Progenitor cell of endocrine pancreas (in vitro differentiated cells): ENCODE measurements around the gene FBXL4. TPM values are rescaled to one million over a fixed set of nuclear protein-coding genes. Genes with fewer than 3 reads are reported as not detected.

Source experiments
- DNase-seq: peaks from one replicate; pipeline ENCODE4 v3.0.0; 2021; ENCODE audit warnings: low spot score; ENCODE audit not compliant: unreplicated experiment
- H3K27ac Mint-ChIP-seq: 2 replicates; pipeline ENCODE4 v1.8.0; 2021; ENCODE audit warnings: mild to moderate bottlenecking, moderate library complexity, mixed read lengths
- H3K27me3 Mint-ChIP-seq: 2 replicates; pipeline ENCODE4 v1.8.0; 2021; ENCODE audit warnings: mixed read lengths
- H3K36me3 Mint-ChIP-seq: 2 replicates; pipeline ENCODE4 v1.8.0; 2022; ENCODE audit warnings: mixed read lengths; ENCODE audit not compliant: insufficient read depth
- H3K4me1 Mint-ChIP-seq: 2 replicates; pipeline ENCODE4 v1.8.0; 2021; ENCODE audit warnings: low read depth, mixed read lengths
- H3K4me3 Mint-ChIP-seq: 2 replicates; pipeline ENCODE4 v1.8.0; 2021; ENCODE audit warnings: low read depth, mild to moderate bottlenecking, moderate library complexity, mixed read lengths
- H3K9me3 Mint-ChIP-seq: 2 replicates; pipeline ENCODE4 v1.8.0; 2021; ENCODE audit warnings: low read depth, mixed read lengths
- total RNA-seq: library from RNA; stranded (reverse); gene quantifications from 2 replicates; pipeline ENCODE4 v1.2.1, GENCODE V29; 2021
- TF ChIP-seq, protein P1 (sequence below): fragments of 200-600 bp; sonication (generic); IDR thresholded peaks from one replicate; pipeline ENCODE4 v1.5.0; 2021; ENCODE audit warnings: antibody characterized with exemption, mild to moderate bottlenecking; ENCODE audit not compliant: unreplicated experiment

FBXL4 gene
- total RNA-seq, 1 donor from 2014 or later: 18.3 TPM

GRCh38 chr6:98843271-98844243, 104.2 kb downstream of the FBXL4 start:
- Mint-ChIP-seq H3K27me3 (peaks cover 90% of the 10 kb centered on the region), H3K4me3 (peak overlapping the region; percentile 9), H3K36me3 (no peaks in the 10 kb centered on the region), H3K9me3 (no peaks in the 10 kb centered on the region), H3K4me1 (peaks cover 14% of the 10 kb centered on the region), H3K27ac (no peak overlapping the region)
- DNase-seq: no peak
- TF ChIP-seq, protein P1, sequence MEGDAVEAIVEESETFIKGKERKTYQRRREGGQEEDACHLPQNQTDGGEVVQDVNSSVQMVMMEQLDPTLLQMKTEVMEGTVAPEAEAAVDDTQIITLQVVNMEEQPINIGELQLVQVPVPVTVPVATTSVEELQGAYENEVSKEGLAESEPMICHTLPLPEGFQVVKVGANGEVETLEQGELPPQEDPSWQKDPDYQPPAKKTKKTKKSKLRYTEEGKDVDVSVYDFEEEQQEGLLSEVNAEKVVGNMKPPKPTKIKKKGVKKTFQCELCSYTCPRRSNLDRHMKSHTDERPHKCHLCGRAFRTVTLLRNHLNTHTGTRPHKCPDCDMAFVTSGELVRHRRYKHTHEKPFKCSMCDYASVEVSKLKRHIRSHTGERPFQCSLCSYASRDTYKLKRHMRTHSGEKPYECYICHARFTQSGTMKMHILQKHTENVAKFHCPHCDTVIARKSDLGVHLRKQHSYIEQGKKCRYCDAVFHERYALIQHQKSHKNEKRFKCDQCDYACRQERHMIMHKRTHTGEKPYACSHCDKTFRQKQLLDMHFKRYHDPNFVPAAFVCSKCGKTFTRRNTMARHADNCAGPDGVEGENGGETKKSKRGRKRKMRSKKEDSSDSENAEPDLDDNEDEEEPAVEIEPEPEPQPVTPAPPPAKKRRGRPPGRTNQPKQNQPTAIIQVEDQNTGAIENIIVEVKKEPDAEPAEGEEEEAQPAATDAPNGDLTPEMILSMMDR: no peak

DNA sequence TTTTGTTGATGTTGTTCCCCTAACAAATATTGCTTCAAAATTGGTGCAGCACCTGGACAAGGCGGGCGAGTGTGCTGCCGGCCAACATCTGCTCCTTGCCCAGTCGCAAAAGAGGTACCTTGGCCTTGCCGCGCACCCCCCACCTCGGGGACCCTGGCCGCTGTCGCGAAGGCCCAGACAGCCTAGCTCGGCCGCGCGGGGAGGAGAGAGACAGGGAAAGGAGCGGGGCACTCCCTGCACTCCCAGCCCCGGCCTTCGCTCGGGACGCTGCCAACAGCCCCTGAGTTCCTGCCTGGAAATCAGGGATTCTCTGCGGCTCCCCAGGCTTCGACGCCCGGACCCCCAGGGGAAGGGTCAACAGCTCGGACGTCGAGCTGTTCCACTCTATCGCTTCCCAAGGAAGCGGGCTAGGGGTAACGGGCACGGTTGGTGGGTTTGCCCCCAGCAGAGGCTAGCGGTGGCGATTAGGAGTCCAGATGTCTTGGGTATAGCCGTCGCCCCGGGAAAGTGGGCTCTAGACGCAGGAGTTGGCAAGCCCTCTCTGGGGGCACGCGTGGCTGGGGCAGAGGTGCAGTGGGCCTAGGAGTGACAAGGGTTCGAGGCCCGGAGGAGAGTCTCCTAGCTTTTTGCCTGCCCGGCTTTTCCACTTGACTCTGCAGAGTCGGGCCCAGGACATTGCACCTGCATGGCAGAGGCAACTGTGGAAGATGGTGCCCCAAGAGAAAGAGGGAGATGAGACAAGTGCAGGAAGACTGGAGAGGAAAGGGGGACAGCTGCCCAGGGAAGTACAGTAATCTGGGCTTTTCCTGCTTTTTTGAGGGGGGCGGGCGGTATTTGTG, 105.2 kb downstream of the FBXL4 start:
- no peaks in the 10 kb centered on the region for H3K9me3 Mint-ChIP-seq
- H3K27ac Mint-ChIP-seq: no peak overlapping the region
- no peaks in the 10 kb centered on the region for H3K36me3 Mint-ChIP-seq
- H3K27me3 Mint-ChIP-seq: peaks cover 96% of the 10 kb centered on the region
- H3K4me3 Mint-ChIP-seq: no peak overlapping the region
- no peak for DNase-seq
- TF ChIP-seq, protein P1: no peak
- H3K4me1 Mint-ChIP-seq: peaks cover 20% of the 10 kb centered on the region

DNA sequence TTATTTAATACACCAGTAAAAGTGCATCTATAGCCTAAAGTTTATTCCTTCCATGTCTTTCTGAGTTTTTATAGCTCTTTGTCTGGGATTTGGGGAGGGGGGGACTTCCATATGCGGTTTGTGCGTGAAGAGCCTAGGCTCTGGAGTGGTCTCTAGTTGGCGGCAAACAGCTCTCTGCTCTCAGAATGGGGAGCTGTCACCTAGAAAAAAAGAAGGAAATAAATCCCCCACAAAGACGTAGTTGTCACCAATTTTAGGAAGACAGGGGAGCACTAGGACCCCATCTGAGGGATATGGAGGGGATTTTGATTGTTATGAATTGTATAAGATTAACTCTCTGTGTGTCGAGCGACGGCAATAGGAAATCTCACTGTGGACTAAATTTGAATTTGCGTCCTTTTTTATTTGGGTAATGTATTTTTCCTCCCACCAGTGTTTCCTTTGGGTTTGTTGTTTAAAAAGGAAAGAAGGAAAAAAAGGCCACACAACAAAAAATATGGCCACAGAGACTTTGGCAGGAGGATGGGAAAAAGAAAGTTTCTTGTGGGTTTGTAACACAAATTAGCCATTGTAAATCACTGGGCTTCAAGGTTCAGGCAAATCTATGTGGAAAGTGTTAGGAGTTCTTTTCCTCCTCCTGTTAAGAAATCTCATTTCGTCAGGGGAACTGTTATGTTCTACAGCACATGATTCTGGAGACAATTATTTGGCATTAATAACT, 106.0 kb downstream of the FBXL4 start:
- no peak overlapping the region for H3K4me3 Mint-ChIP-seq
- no peak for DNase-seq
- TF ChIP-seq, protein P1: no peak
- H3K27ac Mint-ChIP-seq: no peak overlapping the region
- H3K27me3 Mint-ChIP-seq: peaks cover 93% of the 10 kb centered on the region
- no peaks in the 10 kb centered on the region for H3K36me3 Mint-ChIP-seq
- H3K4me1 Mint-ChIP-seq: peaks cover 24% of the 10 kb centered on the region
- no peaks in the 10 kb centered on the region for H3K9me3 Mint-ChIP-seq

DNA sequence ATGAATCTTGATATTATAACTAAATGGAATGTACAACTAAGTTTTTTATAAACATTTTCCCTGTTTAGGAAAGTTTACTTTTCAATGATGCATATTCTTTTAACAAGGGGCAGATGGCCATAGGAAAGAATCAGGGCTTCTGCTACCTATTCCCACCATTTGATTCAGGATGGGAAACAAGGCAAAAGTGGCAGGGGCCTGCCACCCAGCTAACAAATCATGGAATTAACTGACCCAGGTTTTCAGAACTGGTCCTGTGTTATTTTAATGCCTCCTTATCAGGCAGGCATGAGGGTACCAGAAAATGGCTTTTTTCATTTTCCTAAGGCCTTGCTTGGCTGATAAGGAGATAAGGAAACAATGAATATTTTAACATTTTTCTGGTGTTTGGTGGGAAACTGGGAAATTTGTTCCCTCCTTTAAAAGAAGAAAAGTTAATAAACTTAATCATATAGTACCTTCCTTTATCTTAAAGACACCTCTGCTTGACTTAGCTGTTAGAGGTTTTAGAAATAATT, 106.7 kb downstream of the FBXL4 start:
- peaks cover 92% of the 10 kb centered on the region for H3K27me3 Mint-ChIP-seq
- no peak overlapping the region for H3K27ac Mint-ChIP-seq
- no peaks in the 10 kb centered on the region for H3K9me3 Mint-ChIP-seq
- no peaks in the 10 kb centered on the region for H3K36me3 Mint-ChIP-seq
- TF ChIP-seq, protein P1: no peak
- H3K4me1 Mint-ChIP-seq: peaks cover 29% of the 10 kb centered on the region
- no peak for DNase-seq
- no peak overlapping the region for H3K4me3 Mint-ChIP-seq
